Midbrain (tissue), 1 donor: ENCODE results near the gene SCAP.
"Not testable (repeated sequence)": the region's sequence is repeated elsewhere in the genome, so short reads cannot be mapped to it uniquely, and the experiment has no call there.

Experiments used
- DNase-seq: peaks from one replicate; lab custom pipeline; 2025; lab: John Stamatoyannopoulos, UW

Gene SCAP

GRCh38 chr3:47475570-47476329 lies at the start of gene SCAP:
SCAP (minus strand) TSS chr3:47475941; CDS start chr3:47442993, 32,948 bp downstream.
- DNase-seq, result peak; percentile 92

GRCh38 chr3:47523310-47524073 lies 47.8 kb upstream of the SCAP start:
- no peak for DNase-seq

- DNase-seq, result peak; percentile 83
Measured at GRCh38 chr3:47522082-47522987, 46.6 kb upstream of the SCAP start.

- no peak for DNase-seq
Measured at GRCh38 chr3:47520756-47521155, 45.0 kb upstream of the SCAP start.

GRCh38 chr3:47517937-47518336 lies 42.2 kb upstream of the SCAP start:
- no peak for DNase-seq

- no peak for DNase-seq
Measured at GRCh38 chr3:47515864-47516319, 40.2 kb upstream of the SCAP start.

GRCh38 chr3:47515100-47515499 lies 39.4 kb upstream of the SCAP start:
- no peak for DNase-seq

- DNase-seq, result peak; percentile 97
Measured at GRCh38 chr3:47513125-47513929, 37.6 kb upstream of the SCAP start, which contains the start of gene ELP6. ELP6 (minus strand) TSS chr3:47513712; CDS start chr3:47513590, 122 bp downstream.

GRCh38 chr3:47512416-47513124 lies 36.8 kb upstream of the SCAP start:
- peak; percentile 2 for DNase-seq

GRCh38 chr3:47505267-47505666 lies 29.5 kb upstream of the SCAP start:
- not testable (repeated sequence) for DNase-seq

GRCh38 chr3:47504113-47504512 lies 28.4 kb upstream of the SCAP start:
- DNase-seq, result no peak

GRCh38 chr3:47503033-47503432 lies 27.3 kb upstream of the SCAP start:
- DNase-seq, result no peak

- DNase-seq, result no peak
Measured at GRCh38 chr3:47496892-47497291, 21.2 kb upstream of the SCAP start.

- peak; percentile 6 for DNase-seq
Measured at GRCh38 chr3:47495886-47496285, 20.1 kb upstream of the SCAP start.

GRCh38 chr3:47495111-47495510 lies 19.4 kb upstream of the SCAP start:
- DNase-seq, result no peak

- DNase-seq, result no peak
Measured at GRCh38 chr3:47491777-47492176, 16.0 kb upstream of the SCAP start.

- no peak for DNase-seq
Measured at GRCh38 chr3:47491186-47491585, 15.4 kb upstream of the SCAP start.

- DNase-seq, result no peak
Measured at GRCh38 chr3:47487265-47487664, 11.5 kb upstream of the SCAP start.

- DNase-seq, result no peak
Measured at GRCh38 chr3:47485812-47486211, 10.1 kb upstream of the SCAP start.

GRCh38 chr3:47482366-47482765 lies 6.6 kb upstream of the SCAP start:
- no peak for DNase-seq
